ENCODE results near the gene WNK2. TPM values are rescaled to one million over a fixed set of nuclear protein-coding genes. Genes with fewer than 3 reads are reported as not detected.

WNK2 gene
- polyA plus RNA-seq, 2 of the 4 experiments (the other 2 are of a cell fraction) = 2.1 to 6.7 TPM

GRCh38 chr9:93218671-93219420 is 34.9 kb downstream of the WNK2 start (continued):
- TF ChIP-seq, protein P1, sequence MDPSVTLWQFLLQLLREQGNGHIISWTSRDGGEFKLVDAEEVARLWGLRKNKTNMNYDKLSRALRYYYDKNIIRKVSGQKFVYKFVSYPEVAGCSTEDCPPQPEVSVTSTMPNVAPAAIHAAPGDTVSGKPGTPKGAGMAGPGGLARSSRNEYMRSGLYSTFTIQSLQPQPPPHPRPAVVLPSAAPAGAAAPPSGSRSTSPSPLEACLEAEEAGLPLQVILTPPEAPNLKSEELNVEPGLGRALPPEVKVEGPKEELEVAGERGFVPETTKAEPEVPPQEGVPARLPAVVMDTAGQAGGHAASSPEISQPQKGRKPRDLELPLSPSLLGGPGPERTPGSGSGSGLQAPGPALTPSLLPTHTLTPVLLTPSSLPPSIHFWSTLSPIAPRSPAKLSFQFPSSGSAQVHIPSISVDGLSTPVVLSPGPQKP (IDR thresholded peaks at IDR 0.05; ENCODE audit: low read depth, low read length) = no peak
- TF ChIP-seq EHMT2 (IDR thresholded peaks at IDR 0.05; ENCODE audit: low read depth) = no peak

- DNase-seq (ENCODE audit: low read depth in 1 of 2, low spot score in 1 of 2) (no peak), FAIRE-seq (no peak), ATAC-seq (no peak)
- no peak for TF ChIP-seq USF2 (IDR thresholded peaks at IDR 0.05)
- ChIA-PET POLR2A (no interaction called here), CTCF (no interaction called here)
- Histone ChIP-seq H3K9me3 (peaks cover 7% of the 10 kb centered on the region; the same call in 1 of the 3 replicates), H3K4me2 (no peak overlapping the region), H3K4me3 (no peak overlapping the region), H3K27ac (no peak overlapping the region), H3K4me1 (peaks cover 20% of the 10 kb centered on the region)
- 75% methylated on average over 4 of the region's 5 CpGs for WGBS (ENCODE audit: missing lambda C conversion rate)
Observed at GRCh38 chr9:93219692-93220091, 35.8 kb downstream of the WNK2 start.

DNA sequence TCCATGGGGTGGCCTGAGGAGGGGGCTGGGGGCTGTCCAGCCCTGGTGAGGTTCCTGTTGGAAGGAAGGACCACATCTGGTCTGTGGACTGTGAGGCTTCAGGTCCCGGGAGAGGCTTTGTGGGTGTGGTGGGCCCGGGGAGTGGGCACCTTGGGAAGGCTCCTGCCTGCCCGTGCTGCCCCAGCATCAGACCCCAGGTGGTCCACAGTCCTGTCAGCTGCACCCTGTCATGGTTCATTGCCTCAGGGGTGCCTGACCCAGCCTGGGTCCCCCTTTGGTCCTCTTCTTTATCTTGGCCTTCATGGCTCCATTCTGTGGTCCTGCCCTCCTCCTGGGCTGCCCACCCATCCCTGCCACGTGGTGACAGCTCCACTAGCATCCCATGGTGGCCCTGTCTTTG is 36.7 kb downstream of the WNK2 start:
- H3K4me2 ChIP-seq = no peak overlapping the region
- DNase-seq (ENCODE audit: low read depth in 1 of 2, low spot score in 1 of 2) (no peak), ATAC-seq (no peak), FAIRE-seq (no peak)
- no peak overlapping the region for H3K4me3 ChIP-seq
- TF ChIP-seq EHMT2 (IDR thresholded peaks at IDR 0.05; ENCODE audit: low read depth) (no peak), FOXS1 (CRISPR knock-in tag; IDR thresholded peaks at IDR 0.05) (no peak), FOSB (CRISPR knock-in tag; IDR thresholded peaks at IDR 0.05) (no peak), MYC (IDR thresholded peaks at IDR 0.05; ENCODE audit: borderline replicate concordance, low read length) (no peak)
- TF ChIP-seq, protein P2, sequence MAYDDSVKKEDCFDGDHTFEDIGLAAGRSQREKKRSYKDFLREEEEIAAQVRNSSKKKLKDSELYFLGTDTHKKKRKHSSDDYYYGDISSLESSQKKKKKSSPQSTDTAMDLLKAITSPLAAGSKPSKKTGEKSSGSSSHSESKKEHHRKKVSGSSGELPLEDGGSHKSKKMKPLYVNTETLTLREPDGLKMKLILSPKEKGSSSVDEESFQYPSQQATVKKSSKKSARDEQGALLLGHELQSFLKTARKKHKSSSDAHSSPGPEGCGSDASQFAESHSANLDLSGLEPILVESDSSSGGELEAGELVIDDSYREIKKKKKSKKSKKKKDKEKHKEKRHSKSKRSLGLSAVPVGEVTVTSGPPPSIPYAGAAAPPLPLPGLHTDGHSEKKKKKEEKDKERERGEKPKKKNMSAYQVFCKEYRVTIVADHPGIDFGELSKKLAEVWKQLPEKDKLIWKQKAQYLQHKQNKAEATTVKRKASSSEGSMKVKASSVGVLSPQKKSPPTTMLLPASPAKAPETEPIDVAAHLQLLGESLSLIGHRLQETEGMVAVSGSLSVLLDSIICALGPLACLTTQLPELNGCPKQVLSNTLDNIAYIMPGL (CRISPR knock-in tag; IDR thresholded peaks at IDR 0.05; ENCODE audit: borderline replicate concordance) = no peak
- ChIA-PET CTCF (no interaction called here), POLR2A (no interaction called here)
- H3K9me3 ChIP-seq = peaks cover 4% of the 10 kb centered on the region; the same call in 1 of the 3 replicates
- peaks cover 24% of the 10 kb centered on the region for H3K4me1 ChIP-seq
- 27% methylated on average over 1 of the region's 4 CpGs for WGBS (ENCODE audit: missing lambda C conversion rate)
- no peak overlapping the region for H3K27ac ChIP-seq

DNA sequence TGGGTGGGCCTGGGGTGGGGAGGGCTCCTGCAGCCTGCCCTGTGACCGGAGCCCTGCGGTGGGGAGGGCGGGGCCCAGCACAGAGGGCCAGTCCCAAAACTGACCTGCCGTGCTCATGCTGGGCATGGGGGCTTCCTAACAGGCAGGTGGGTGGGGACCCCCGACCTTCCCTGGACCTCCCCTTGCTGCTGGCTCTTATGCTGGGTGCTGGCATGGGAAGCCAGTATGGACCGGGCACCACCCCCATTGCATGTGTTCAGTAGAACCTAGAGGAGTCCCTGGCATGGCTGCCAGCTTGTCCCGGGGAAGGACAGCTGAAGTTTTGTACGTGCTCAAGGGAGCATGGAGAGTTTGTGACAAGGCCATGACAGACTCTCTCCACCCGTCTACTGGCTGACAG is 37.1 kb downstream of the WNK2 start:
- DNase-seq (ENCODE audit: low read depth in 1 of 2, low spot score in 1 of 2) (no peak), FAIRE-seq (no peak), ATAC-seq (no peak)
- Histone ChIP-seq H3K4me1 (peaks cover 24% of the 10 kb centered on the region), H3K9me3 (peaks cover under 1% of the 10 kb centered on the region; the same call in 1 of the 3 replicates), H3K4me2 (no peak overlapping the region), H3K4me3 (no peak overlapping the region), H3K27ac (no peak overlapping the region)
- ChIA-PET CTCF (no interaction called here), POLR2A (no interaction called here)
- 95% methylated on average over 3 of the region's 9 CpGs for WGBS (ENCODE audit: missing lambda C conversion rate)
- TF ChIP-seq KDM1A (IDR thresholded peaks at IDR 0.05; ENCODE audit: low read depth) (no peak), SREBF2 (IDR thresholded peaks at IDR 0.05) (no peak), USF2 (IDR thresholded peaks at IDR 0.05) (no peak), E2F6 (IDR thresholded peaks at IDR 0.05; ENCODE audit: borderline replicate concordance, low read depth) (no peak), GATA3 (IDR thresholded peaks at IDR 0.05; ENCODE audit: borderline replicate concordance) (no peak), RCOR1 (IDR thresholded peaks at IDR 0.05; ENCODE audit: low read depth, low read length) (no peak), EHMT2 (IDR thresholded peaks at IDR 0.05; ENCODE audit: low read depth) (no peak), POLR2A (IDR thresholded peaks at IDR 0.05; ENCODE audit: low read length) (no peak), ZC3H11A (IDR thresholded peaks at IDR 0.05) (no peak), EHF (CRISPR knock-in tag; IDR thresholded peaks at IDR 0.05) (no peak), RARB (CRISPR knock-in tag; IDR thresholded peaks at IDR 0.05) (no peak), MAZ (IDR thresholded peaks at IDR 0.05; ENCODE audit: borderline replicate concordance, low read depth, low read length) (no peak), HDAC2 (IDR thresholded peaks at IDR 0.05) (no peak)
- TF ChIP-seq, protein P2 (CRISPR knock-in tag; IDR thresholded peaks at IDR 0.05; ENCODE audit: borderline replicate concordance) = no peak
- TF ChIP-seq, protein P3, sequence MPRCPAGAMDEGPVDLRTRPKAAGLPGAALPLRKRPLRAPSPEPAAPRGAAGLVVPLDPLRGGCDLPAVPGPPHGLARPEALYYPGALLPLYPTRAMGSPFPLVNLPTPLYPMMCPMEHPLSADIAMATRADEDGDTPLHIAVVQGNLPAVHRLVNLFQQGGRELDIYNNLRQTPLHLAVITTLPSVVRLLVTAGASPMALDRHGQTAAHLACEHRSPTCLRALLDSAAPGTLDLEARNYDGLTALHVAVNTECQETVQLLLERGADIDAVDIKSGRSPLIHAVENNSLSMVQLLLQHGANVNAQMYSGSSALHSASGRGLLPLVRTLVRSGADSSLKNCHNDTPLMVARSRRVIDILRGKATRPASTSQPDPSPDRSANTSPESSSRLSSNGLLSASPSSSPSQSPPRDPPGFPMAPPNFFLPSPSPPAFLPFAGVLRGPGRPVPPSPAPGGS (IDR thresholded peaks at IDR 0.05) = no peak
- TF ChIP-seq, protein P1 (IDR thresholded peaks at IDR 0.05; ENCODE audit: low read depth, low read length) = no peak
